ENCODE results near the gene AP4B1.

The AP4B1 gene

GRCh38 chr1:113895961-113896360, 8.6 kb downstream of the AP4B1 start:
- DNase-seq: no peak

- no peak for DNase-seq
Observed at GRCh38 chr1:113895098-113895497, 9.5 kb downstream of the AP4B1 start.

- no peak for DNase-seq
Observed at GRCh38 chr1:113893267-113893666, 11.3 kb downstream of the AP4B1 start.

- DNase-seq: no peak
Observed at GRCh38 chr1:113891631-113892220, 12.9 kb downstream of the AP4B1 start.

- no peak for DNase-seq
Observed at GRCh38 chr1:113890816-113891215, 13.8 kb downstream of the AP4B1 start.

- DNase-seq: no peak
Observed at GRCh38 chr1:113887402-113888175, 17.0 kb downstream of the AP4B1 start, which contains the start of gene BCL2L15. Gene BCL2L15 (minus strand): TSS chr1:113887581. CDS start chr1:113887375, 206 bp downstream.

GRCh38 chr1:113886417-113887401, 17.9 kb downstream of the AP4B1 start:
- DNase-seq: no peak

GRCh38 chr1:113881661-113882060, 22.9 kb downstream of the AP4B1 start:
- no peak for DNase-seq

- DNase-seq: no peak
Observed at GRCh38 chr1:113879739-113880038, 24.9 kb downstream of the AP4B1 start.

GRCh38 chr1:113876176-113876575, 28.4 kb downstream of the AP4B1 start:
- no peak for DNase-seq

- DNase-seq: peak in 3 of 56 donors; percentile 11 to 21 (median 19)
Observed at GRCh38 chr1:113875714-113876113, 28.9 kb downstream of the AP4B1 start.

- no peak for DNase-seq
Observed at GRCh38 chr1:113874012-113874879, 30.4 kb downstream of the AP4B1 start.

GRCh38 chr1:113872219-113872935, 32.2 kb downstream of the AP4B1 start:
- no peak for DNase-seq

GRCh38 chr1:113871597-113872113, 32.9 kb downstream of the AP4B1 start, which contains the start of gene PTPN22:
Gene PTPN22 (minus strand): TSS chr1:113871712.
- peak in 8 of 56 donors; percentile 1 to 16 (median 3) for DNase-seq

- DNase-seq: no peak
Observed at GRCh38 chr1:113870778-113871177, 33.8 kb downstream of the AP4B1 start.

- DNase-seq: no peak
Observed at GRCh38 chr1:113868387-113869083, 36.1 kb downstream of the AP4B1 start.

GRCh38 chr1:113861641-113862040, 43.0 kb downstream of the AP4B1 start:
- DNase-seq: no peak

GRCh38 chr1:113860891-113861290, 43.7 kb downstream of the AP4B1 start:
- no peak for DNase-seq

Data from amygdala (tissue), 56 donors.